HepG2 (cell line): ENCODE data around the gene SPAG7. TPM values are rescaled to one million over a fixed set of nuclear protein-coding genes. Genes with fewer than 3 reads are reported as not detected.
A peak's percentile ranks its signal among the peaks of the same experiment; 100 is the strongest.

Experiments
- CBFB ChIP-seq: sonication (generic); formaldehyde crosslinking; IDR thresholded peaks from 2 replicates; pipeline ENCODE4 v1.4.0; 2020; ENCODE audit warnings: missing genetic modification reagents
- ETV5 ChIP-seq: IDR thresholded peaks from 2 replicates; pipeline ENCODE4 v1.6.1; 2018; ENCODE audit warnings: missing biosample characterization, missing genetic modification reagents, inconsistent platforms, borderline replicate concordance
- HOXA3 ChIP-seq: sonication (generic); formaldehyde crosslinking; IDR thresholded peaks from 2 replicates; pipeline ENCODE4 v1.5.0; 2020; ENCODE audit warnings: missing genetic modification reagents
- IKZF4 ChIP-seq: sonication (generic); formaldehyde crosslinking; IDR thresholded peaks from 2 replicates; pipeline ENCODE4 v1.5.1; 2020; ENCODE audit warnings: borderline replicate concordance, mild to moderate bottlenecking, low read depth, missing genetic modification reagents; ENCODE audit errors: not compliant biosample characterization
- RBM39 ChIP-seq: fragments of 200-400 bp; formaldehyde crosslinking; IDR thresholded peaks from one replicate; pipeline ENCODE4 v1.6.1; 2018; ENCODE audit warnings: antibody characterized with exemption, mild to moderate bottlenecking, low read depth, low read length; ENCODE audit not compliant: poor library complexity, severe bottlenecking
- SNAI1 ChIP-seq: sonication (generic); formaldehyde crosslinking; IDR thresholded peaks from 2 replicates; pipeline ENCODE4 v1.5.0; 2020; ENCODE audit warnings: mild to moderate bottlenecking, missing genetic modification reagents, borderline replicate concordance
- SOX6 ChIP-seq, 2 experiments: fragments of 450-650 bp in 1 of 2; sonication (generic) in 1 of 2; formaldehyde crosslinking in 1 of 2; IDR thresholded peaks; 2 replicates each; pipeline versions ENCODE4 v1.4.0 to v1.6.1; 2017 to 2020; ENCODE audit warnings: antibody characterized with exemption in 1 of 2, mild to moderate bottlenecking in 1 of 2, missing genetic modification reagents in 1 of 2
- SPEN ChIP-seq: sonication (generic); formaldehyde crosslinking; IDR thresholded peaks from 2 replicates; pipeline ENCODE4 v1.5.1; 2020; ENCODE audit warnings: low read depth, mild to moderate bottlenecking, missing genetic modification reagents
- TAF1 ChIP-seq: sonication (generic); formaldehyde crosslinking; IDR thresholded peaks from 2 replicates; pipeline ENCODE4 v1.4.0; 2020; ENCODE audit warnings: missing genetic modification reagents
- TEAD3 ChIP-seq: optimal IDR thresholded peaks from 2 replicates; pipeline ENCODE3; 2016; ENCODE audit warnings: borderline replicate concordance
- ZKSCAN1 ChIP-seq: fragments of 150-350 bp; IDR thresholded peaks from 2 replicates; pipeline ENCODE4 v1.6.1; 2014; ENCODE audit warnings: low read length
- ZNF205 ChIP-seq: IDR thresholded peaks from 2 replicates; pipeline ENCODE4 v1.6.1; 2018; ENCODE audit warnings: missing biosample characterization, missing genetic modification reagents
- ZNF274 ChIP-seq: sonication (generic); formaldehyde crosslinking; IDR thresholded peaks from 2 replicates; pipeline ENCODE4 v1.5.1; 2020; ENCODE audit warnings: mild to moderate bottlenecking, missing genetic modification reagents
- ZNF75D ChIP-seq: sonication (generic); formaldehyde crosslinking; IDR thresholded peaks from 2 replicates; pipeline ENCODE4 v1.8.1; 2023; ENCODE audit warnings: missing genetic modification reagents, mild to moderate bottlenecking, borderline replicate concordance
- polyA plus RNA-seq, 8 experiments: library from polyadenylated mRNA; depleted of rRNA in 3 of 8; stranded (reverse) in 7 of 8; unstranded in 1 of 8; fragments of >200 nt; fragmentation: Illumina TruSeq in 4 of 8; extraction: Trizol in 4 of 8; gene quantifications; 2 replicates each; pipeline versions ENCODE4 v1.2.1 to v1.2.3, GENCODE V29; 2011 to 2016; ENCODE audit warnings: low read depth in 4 of 8, missing spikeins in 1 of 8, mixed read lengths in 1 of 8; ENCODE audit not compliant: insufficient read depth in 1 of 8
- total RNA-seq, 5 experiments: library from RNA; depleted of rRNA; stranded (reverse); fragments of >200 nt; fragmentation: Illumina TruSeq; extraction: Trizol; gene quantifications; 2 replicates each; pipeline ENCODE4 v1.2.3, GENCODE V29; 2016; ENCODE audit warnings: low read depth in 1 of 5
- TF ChIP-seq, protein P1 (sequence below): sonication (generic); formaldehyde crosslinking; IDR thresholded peaks from 2 replicates; pipeline ENCODE4 v1.5.0; 2020; ENCODE audit warnings: missing genetic modification reagents, mild to moderate bottlenecking, borderline replicate concordance
- TF ChIP-seq, protein P2 (sequence below): sonication (generic); formaldehyde crosslinking; IDR thresholded peaks from 2 replicates; pipeline ENCODE4 v1.5.1; 2020; ENCODE audit warnings: mild to moderate bottlenecking, missing genetic modification reagents, moderate library complexity
- TF ChIP-seq, protein P3 (sequence below): sonication (generic); formaldehyde crosslinking; IDR thresholded peaks from 2 replicates; pipeline ENCODE4 v1.4.0; 2020; ENCODE audit warnings: missing genetic modification reagents

The SPAG7 gene
- total and polyA plus RNA-seq, 2 of the 13 experiments (the other 11 are each of a cell fraction or from before 2014, with no cell fraction given), result 51.0 to 59.0 TPM

GRCh38 chr17:4947411-4948165, 20.0 kb downstream of the SPAG7 start (continued):
- TF ChIP-seq, protein P1, sequence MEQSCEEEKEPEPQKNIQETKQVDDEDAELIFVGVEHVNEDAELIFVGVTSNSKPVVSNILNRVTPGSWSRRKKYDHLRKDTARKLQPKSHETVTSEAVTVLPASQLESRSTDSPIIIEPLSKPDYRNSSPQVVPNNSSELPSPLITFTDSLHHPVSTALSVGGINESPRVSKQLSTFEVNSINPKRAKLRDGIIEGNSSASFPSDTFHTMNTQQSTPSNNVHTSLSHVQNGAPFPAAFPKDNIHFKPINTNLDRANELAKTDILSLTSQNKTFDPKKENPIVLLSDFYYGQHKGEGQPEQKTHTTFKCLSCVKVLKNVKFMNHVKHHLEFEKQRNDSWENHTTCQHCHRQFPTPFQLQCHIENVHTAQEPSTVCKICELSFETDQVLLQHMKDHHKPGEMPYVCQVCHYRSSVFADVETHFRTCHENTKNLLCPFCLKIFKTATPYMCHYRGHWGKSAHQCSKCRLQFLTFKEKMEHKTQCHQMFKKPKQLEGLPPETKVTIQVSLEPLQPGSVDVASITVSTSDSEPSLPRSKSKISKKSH, result 0 out of 2 replicates have a peak, but pooled peaks have one; percentile 30
- peak; percentile 65 for TF ChIP-seq TAF1 (CRISPR knock-in tag)
- peak; percentile 81 for TF ChIP-seq IKZF4 (CRISPR knock-in tag)
- TF ChIP-seq ZKSCAN1, result no peak
- TF ChIP-seq CBFB (CRISPR knock-in tag), result 0 out of 2 replicates have a peak, but pooled peaks have one; percentile 7
- peak; percentile 70 for TF ChIP-seq RBM39
- TF ChIP-seq SNAI1 (CRISPR knock-in tag), result 0 out of 2 replicates have a peak, but pooled peaks have one; percentile 40
- TF ChIP-seq TEAD3 (CRISPR knock-in tag), result peak; percentile 13
- TF ChIP-seq HOXA3 (CRISPR knock-in tag), result no peak
- TF ChIP-seq, protein P2, sequence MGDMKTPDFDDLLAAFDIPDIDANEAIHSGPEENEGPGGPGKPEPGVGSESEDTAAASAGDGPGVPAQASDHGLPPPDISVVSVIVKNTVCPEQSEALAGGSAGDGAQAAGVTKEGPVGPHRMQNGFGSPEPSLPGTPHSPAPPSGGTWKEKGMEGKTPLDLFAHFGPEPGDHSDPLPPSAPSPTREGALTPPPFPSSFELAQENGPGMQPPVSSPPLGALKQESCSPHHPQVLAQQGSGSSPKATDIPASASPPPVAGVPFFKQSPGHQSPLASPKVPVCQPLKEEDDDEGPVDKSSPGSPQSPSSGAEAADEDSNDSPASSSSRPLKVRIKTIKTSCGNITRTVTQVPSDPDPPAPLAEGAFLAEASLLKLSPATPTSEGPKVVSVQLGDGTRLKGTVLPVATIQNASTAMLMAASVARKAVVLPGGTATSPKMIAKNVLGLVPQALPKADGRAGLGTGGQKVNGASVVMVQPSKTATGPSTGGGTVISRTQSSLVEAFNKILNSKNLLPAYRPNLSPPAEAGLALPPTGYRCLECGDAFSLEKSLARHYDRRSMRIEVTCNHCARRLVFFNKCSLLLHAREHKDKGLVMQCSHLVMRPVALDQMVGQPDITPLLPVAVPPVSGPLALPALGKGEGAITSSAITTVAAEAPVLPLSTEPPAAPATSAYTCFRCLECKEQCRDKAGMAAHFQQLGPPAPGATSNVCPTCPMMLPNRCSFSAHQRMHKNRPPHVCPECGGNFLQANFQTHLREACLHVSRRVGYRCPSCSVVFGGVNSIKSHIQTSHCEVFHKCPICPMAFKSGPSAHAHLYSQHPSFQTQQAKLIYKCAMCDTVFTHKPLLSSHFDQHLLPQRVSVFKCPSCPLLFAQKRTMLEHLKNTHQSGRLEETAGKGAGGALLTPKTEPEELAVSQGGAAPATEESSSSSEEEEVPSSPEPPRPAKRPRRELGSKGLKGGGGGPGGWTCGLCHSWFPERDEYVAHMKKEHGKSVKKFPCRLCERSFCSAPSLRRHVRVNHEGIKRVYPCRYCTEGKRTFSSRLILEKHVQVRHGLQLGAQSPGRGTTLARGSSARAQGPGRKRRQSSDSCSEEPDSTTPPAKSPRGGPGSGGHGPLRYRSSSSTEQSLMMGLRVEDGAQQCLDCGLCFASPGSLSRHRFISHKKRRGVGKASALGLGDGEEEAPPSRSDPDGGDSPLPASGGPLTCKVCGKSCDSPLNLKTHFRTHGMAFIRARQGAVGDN (CRISPR knock-in tag), result peak; percentile 78
- TF ChIP-seq ETV5 (CRISPR knock-in tag), result peak; percentile 21; the same call in 1 of the 2 replicates
- peak; percentile 45; the same call in 1 of the 2 replicates for TF ChIP-seq ZNF274 (CRISPR knock-in tag)
- no peak for TF ChIP-seq SOX6 (IDR thresholded peaks at IDR 0.05)
- 0 out of 2 replicates have a peak, but pooled peaks have one; percentile 10 for TF ChIP-seq SOX6 (CRISPR knock-in tag; IDR thresholded peaks at IDR 0.05)
- TF ChIP-seq SPEN, result peak; percentile 38; the same call in 1 of the 2 replicates
- 0 out of 2 replicates have a peak, but pooled peaks have one; percentile 9 for TF ChIP-seq ZNF75D (CRISPR knock-in tag)
- 0 out of 2 replicates have a peak, but pooled peaks have one; percentile 16 for TF ChIP-seq ZNF205 (CRISPR knock-in tag)
- TF ChIP-seq, protein P3, sequence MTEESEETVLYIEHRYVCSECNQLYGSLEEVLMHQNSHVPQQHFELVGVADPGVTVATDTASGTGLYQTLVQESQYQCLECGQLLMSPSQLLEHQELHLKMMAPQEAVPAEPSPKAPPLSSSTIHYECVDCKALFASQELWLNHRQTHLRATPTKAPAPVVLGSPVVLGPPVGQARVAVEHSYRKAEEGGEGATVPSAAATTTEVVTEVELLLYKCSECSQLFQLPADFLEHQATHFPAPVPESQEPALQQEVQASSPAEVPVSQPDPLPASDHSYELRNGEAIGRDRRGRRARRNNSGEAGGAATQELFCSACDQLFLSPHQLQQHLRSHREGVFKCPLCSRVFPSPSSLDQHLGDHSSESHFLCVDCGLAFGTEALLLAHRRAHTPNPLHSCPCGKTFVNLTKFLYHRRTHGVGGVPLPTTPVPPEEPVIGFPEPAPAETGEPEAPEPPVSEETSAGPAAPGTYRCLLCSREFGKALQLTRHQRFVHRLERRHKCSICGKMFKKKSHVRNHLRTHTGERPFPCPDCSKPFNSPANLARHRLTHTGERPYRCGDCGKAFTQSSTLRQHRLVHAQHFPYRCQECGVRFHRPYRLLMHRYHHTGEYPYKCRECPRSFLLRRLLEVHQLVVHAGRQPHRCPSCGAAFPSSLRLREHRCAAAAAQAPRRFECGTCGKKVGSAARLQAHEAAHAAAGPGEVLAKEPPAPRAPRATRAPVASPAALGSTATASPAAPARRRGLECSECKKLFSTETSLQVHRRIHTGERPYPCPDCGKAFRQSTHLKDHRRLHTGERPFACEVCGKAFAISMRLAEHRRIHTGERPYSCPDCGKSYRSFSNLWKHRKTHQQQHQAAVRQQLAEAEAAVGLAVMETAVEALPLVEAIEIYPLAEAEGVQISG, result 0 out of 2 replicates have a peak, but pooled peaks have one; percentile 30
